Measurements from ENCODE around the gene RNU7-1. TPM values are rescaled to one million over a fixed set of nuclear protein-coding genes. Genes with fewer than 3 reads are reported as not detected.

Gene RNU7-1
- total and polyA plus RNA-seq, 2 experiments from 2014 or later, result not detected

- Histone ChIP-seq H3K4me2 (ENCODE audit: unreplicated experiment) (peak overlapping the region; percentile 41), H3K9me2 (ENCODE audit: insufficient read depth) (no peaks in the 10 kb centered on the region), H4K20me1 (ENCODE audit: insufficient read depth) (no peaks in the 10 kb centered on the region), H3K27me3 (replicated peaks; ENCODE audit: insufficient read depth) (no peaks in the 10 kb centered on the region), H3K9me3 (ENCODE audit: low read depth) (no peaks in the 10 kb centered on the region), H3K9ac (peak overlapping the region; percentile 79), H3K27ac (peak overlapping the region; percentile 86), H2AFZ (peak overlapping the region; percentile 78), H3K79me2 (ENCODE audit: insufficient read depth) (no peaks in the 10 kb centered on the region), H3K4me1 (ENCODE audit: insufficient read depth) (0 out of 2 replicates have a peak, but pooled peaks cover 7% of the 10 kb centered on the region), H3K4me3 (peak overlapping the region; percentile 51), H3F3A (ENCODE audit: insufficient read depth) (peaks cover 23% of the 10 kb centered on the region), H3K36me3 (ENCODE audit: low read depth) (peaks cover 10% of the 10 kb centered on the region)
- no peak for TF ChIP-seq EZH2phosphoT487 (IDR thresholded peaks at IDR 0.05; ENCODE audit: insufficient read depth, low read depth)
- WGBS, 2 experiments (ENCODE audit: low coverage in 1 of 2, low lambda C conversion rate in 2 of 2, missing lambda C conversion rate in 2 of 2), result 15 to 36% methylated on average over 22 to 24 of the region's 24 CpGs
- in situ Hi-C loops (cut with MboI), result no loop called here
- peak; percentile 81 for DNase-seq
Measured at GRCh38 chr12:6961278-6961694, 17.7 kb downstream of the RNU7-1 start.

- Histone ChIP-seq H3K79me2 (ENCODE audit: insufficient read depth) (no peaks in the 10 kb centered on the region), H3K4me2 (ENCODE audit: unreplicated experiment) (peak overlapping the region; percentile 41)
Measured at GRCh38 chr12:6961695-6962284, 18.2 kb downstream of the RNU7-1 start.

GRCh38 chr12:6962285-6963015 lies 18.8 kb downstream of the RNU7-1 start:
- no peak for TF ChIP-seq EZH2phosphoT487 (IDR thresholded peaks at IDR 0.05; ENCODE audit: insufficient read depth, low read depth)
- no peak for TF ChIP-seq EZH2 (IDR thresholded peaks at IDR 0.05; ENCODE audit: insufficient read depth, poor library complexity, severe bottlenecking)
- H3K9me3 ChIP-seq (ENCODE audit: low read depth), result no peaks in the 10 kb centered on the region
- DNase-seq, result no peak
- peaks cover 15% of the 10 kb centered on the region for H3K36me3 ChIP-seq (ENCODE audit: low read depth)
- in situ Hi-C loops (cut with MboI), result no loop called here
- no peaks in the 10 kb centered on the region for H3K27me3 ChIP-seq (replicated peaks; ENCODE audit: insufficient read depth)
- H4K20me1 ChIP-seq (ENCODE audit: insufficient read depth), result no peaks in the 10 kb centered on the region
- H3K9ac ChIP-seq, result peak overlapping the region; percentile 79
- H3K79me2 ChIP-seq (ENCODE audit: insufficient read depth), result 0 out of 2 replicates have a peak, but pooled peaks cover under 1% of the 10 kb centered on the region
- peak overlapping the region; percentile 86 for H3K27ac ChIP-seq
- peak overlapping the region; percentile 78 for H2AFZ ChIP-seq
- 0 out of 2 replicates have a peak, but pooled peaks cover 7% of the 10 kb centered on the region for H3K4me1 ChIP-seq (ENCODE audit: insufficient read depth)
- H3K9me2 ChIP-seq (ENCODE audit: insufficient read depth), result no peaks in the 10 kb centered on the region
- H3F3A ChIP-seq (ENCODE audit: insufficient read depth), result peaks cover 32% of the 10 kb centered on the region
- WGBS, 2 experiments (ENCODE audit: low coverage in 1 of 2, low lambda C conversion rate in 2 of 2, missing lambda C conversion rate in 2 of 2), result 77 to 80% methylated on average over 25 of the region's 25 CpGs
- H3K4me2 ChIP-seq (ENCODE audit: unreplicated experiment), result peak overlapping the region; percentile 41
- no peak overlapping the region for H3K4me3 ChIP-seq

More at GRCh38 chr12:6961695-6962284, 18.2 kb downstream of the RNU7-1 start:
- Histone ChIP-seq H3K36me3 (ENCODE audit: low read depth) (peaks cover 14% of the 10 kb centered on the region), H3K4me3 (peak overlapping the region; percentile 51), H3K9me2 (ENCODE audit: insufficient read depth) (no peaks in the 10 kb centered on the region), H2AFZ (peak overlapping the region; percentile 78), H3F3A (ENCODE audit: insufficient read depth) (peaks cover 28% of the 10 kb centered on the region), H3K27ac (peak overlapping the region; percentile 86), H3K9ac (peak overlapping the region; percentile 79), H4K20me1 (ENCODE audit: insufficient read depth) (no peaks in the 10 kb centered on the region), H3K4me1 (ENCODE audit: insufficient read depth) (0 out of 2 replicates have a peak, but pooled peaks cover 7% of the 10 kb centered on the region), H3K27me3 (replicated peaks; ENCODE audit: insufficient read depth) (no peaks in the 10 kb centered on the region), H3K9me3 (ENCODE audit: low read depth) (no peaks in the 10 kb centered on the region)
- in situ Hi-C loops (cut with MboI), result no loop called here
- DNase-seq, result peak; percentile 87
- TF ChIP-seq EZH2 (IDR thresholded peaks at IDR 0.05; ENCODE audit: insufficient read depth, poor library complexity, severe bottlenecking), result no peak
- no peak for TF ChIP-seq EZH2phosphoT487 (IDR thresholded peaks at IDR 0.05; ENCODE audit: insufficient read depth, low read depth)
- 38 to 40% methylated on average over 16 of the region's 16 CpGs for WGBS, 2 experiments (ENCODE audit: low coverage in 1 of 2, low lambda C conversion rate in 2 of 2, missing lambda C conversion rate in 2 of 2)

- in situ Hi-C loops (cut with MboI), result no loop called here
- Histone ChIP-seq H2AFZ (no peak overlapping the region), H3K36me3 (ENCODE audit: low read depth) (peaks cover 22% of the 10 kb centered on the region), H3K9ac (no peak overlapping the region), H3K9me3 (ENCODE audit: low read depth) (no peaks in the 10 kb centered on the region), H3K27me3 (replicated peaks; ENCODE audit: insufficient read depth) (no peaks in the 10 kb centered on the region), H3F3A (ENCODE audit: insufficient read depth) (peaks cover 39% of the 10 kb centered on the region), H3K4me2 (ENCODE audit: unreplicated experiment) (no peak overlapping the region), H3K9me2 (ENCODE audit: insufficient read depth) (no peaks in the 10 kb centered on the region), H3K4me3 (no peak overlapping the region), H3K79me2 (ENCODE audit: insufficient read depth) (peaks cover 8% of the 10 kb centered on the region), H3K27ac (no peak overlapping the region), H3K4me1 (ENCODE audit: insufficient read depth) (0 out of 2 replicates have a peak, but pooled peaks cover 7% of the 10 kb centered on the region), H4K20me1 (ENCODE audit: insufficient read depth) (no peaks in the 10 kb centered on the region)
- no peak for TF ChIP-seq EZH2 (IDR thresholded peaks at IDR 0.05; ENCODE audit: insufficient read depth, poor library complexity, severe bottlenecking)
- TF ChIP-seq EZH2phosphoT487 (IDR thresholded peaks at IDR 0.05; ENCODE audit: insufficient read depth, low read depth), result no peak
- 75 to 85% methylated on average over 20 to 32 of the region's 32 CpGs for WGBS, 2 experiments (ENCODE audit: low coverage in 1 of 2, low lambda C conversion rate in 2 of 2, missing lambda C conversion rate in 2 of 2)
- no peak for DNase-seq
Measured at GRCh38 chr12:6963016-6963731, 19.6 kb downstream of the RNU7-1 start.
